ENCODE measurements around the gene SMYD3.
"Not testable (repeated sequence)": the region's sequence is repeated elsewhere in the genome, so short reads cannot be mapped to it uniquely, and the experiment has no call there.

Gene SMYD3

GRCh38 chr1:246029616-246030015 is 477.5 kb downstream of the SMYD3 start:
- no peak for DNase-seq (ENCODE audit: low spot score)

DNA sequence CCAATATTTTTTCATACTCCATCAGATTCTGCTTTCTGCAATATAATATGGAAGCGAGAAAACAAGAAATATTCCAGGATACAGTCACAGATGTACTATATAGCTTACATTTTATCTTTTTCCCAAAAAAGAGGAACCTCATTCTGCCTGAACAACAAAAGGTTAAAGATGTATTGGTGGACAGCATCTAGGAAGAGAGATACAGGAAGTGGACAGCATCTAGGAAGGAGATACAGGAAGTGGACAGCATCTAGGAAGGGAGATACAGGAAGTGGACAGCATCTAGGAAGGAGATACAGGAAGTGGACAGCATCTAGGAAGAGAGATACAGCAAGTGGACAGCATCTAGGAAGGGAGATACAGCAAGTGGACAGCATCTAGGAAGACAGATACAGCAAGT is 483.0 kb downstream of the SMYD3 start:
- not testable (repeated sequence) for DNase-seq (ENCODE audit: low spot score)

DNA sequence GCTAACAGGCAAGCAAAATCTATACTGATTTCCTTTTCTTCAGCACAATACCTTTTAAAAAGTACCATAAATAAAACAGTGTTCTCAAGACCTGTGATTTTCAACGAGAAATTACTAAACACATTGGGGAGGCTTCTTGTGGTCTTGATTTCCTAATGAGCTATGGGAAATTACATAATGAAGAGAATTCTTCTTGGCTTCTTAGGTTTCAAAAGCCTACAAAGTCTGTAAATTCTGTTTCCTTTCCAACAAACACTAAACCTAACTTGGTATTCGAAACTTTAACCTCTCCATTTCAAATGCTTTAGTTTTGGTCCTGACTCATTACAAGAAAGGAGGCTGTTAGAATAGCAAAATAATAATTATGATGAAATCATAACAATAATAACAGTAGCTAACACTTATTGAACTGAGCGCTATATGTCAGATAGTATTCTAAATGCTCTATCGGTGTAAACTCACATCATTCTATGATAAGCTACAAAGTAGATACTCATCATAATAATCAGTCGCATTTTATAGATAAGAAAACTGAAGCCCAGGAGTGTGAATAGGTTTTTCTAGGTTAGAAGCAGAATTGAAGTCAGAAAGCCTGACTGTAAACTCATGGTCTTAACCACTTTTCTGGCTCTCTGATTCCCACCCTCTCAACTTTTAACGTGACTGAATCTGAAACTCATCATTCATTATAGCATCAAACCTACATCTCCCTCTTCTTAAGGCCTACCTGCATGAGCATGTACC is 486.7 kb downstream of the SMYD3 start:
- no peak for DNase-seq (ENCODE audit: low spot score)

DNA sequence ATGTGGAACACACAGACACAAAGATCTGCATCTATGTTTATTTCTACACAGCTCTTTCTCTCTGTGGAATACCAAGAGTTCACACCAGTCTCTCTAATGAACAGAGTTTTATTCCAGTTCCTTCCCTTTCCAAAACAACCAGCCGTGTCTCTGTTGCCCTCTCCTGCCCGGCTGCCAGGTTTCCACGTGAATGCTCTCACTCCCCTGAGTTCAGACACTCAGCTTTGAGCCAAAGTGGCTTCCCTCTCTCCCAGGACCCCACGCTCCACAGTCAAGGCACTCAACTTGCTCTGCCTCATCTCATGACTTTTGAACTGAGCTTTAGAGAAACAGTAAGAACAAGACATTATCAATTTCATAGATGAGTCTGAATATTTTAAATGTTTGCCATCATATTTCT is 488.9 kb downstream of the SMYD3 start:
- DNase-seq (ENCODE audit: low spot score): no peak

- DNase-seq (ENCODE audit: low spot score): peak; percentile 9
Measured at GRCh38 chr1:246012341-246012740, 494.7 kb downstream of the SMYD3 start.

- DNase-seq (ENCODE audit: low spot score): no peak
Measured at GRCh38 chr1:246010386-246010785, 496.7 kb downstream of the SMYD3 start.

- no peak for DNase-seq (ENCODE audit: low spot score)
Measured at GRCh38 chr1:246008363-246008831, 498.7 kb downstream of the SMYD3 start.

- DNase-seq (ENCODE audit: low spot score): no peak
Measured at GRCh38 chr1:246005067-246005466, 502.0 kb downstream of the SMYD3 start.

DNA sequence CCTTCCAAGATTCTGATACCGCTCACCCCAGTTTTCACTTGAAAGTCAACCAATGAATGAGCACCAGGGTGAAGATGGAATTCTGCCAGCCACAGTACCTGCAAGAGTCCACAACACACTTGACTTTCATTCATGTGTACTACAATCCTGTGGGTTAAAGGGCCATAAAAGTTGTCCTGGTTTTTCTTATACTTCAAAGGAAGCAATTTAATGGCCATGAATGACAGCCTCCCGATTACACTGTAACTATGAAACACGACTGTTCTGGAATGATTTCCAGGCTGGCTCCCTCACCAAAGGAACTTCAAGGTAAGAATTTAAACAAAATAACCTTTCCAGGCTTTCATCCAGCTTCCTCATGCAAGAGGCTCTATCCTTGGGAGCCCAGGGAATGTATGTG is 502.8 kb downstream of the SMYD3 start:
- DNase-seq (ENCODE audit: low spot score): no peak

GRCh38 chr1:246003442-246003730 is 503.7 kb downstream of the SMYD3 start:
- no peak for DNase-seq (ENCODE audit: low spot score)

DNA sequence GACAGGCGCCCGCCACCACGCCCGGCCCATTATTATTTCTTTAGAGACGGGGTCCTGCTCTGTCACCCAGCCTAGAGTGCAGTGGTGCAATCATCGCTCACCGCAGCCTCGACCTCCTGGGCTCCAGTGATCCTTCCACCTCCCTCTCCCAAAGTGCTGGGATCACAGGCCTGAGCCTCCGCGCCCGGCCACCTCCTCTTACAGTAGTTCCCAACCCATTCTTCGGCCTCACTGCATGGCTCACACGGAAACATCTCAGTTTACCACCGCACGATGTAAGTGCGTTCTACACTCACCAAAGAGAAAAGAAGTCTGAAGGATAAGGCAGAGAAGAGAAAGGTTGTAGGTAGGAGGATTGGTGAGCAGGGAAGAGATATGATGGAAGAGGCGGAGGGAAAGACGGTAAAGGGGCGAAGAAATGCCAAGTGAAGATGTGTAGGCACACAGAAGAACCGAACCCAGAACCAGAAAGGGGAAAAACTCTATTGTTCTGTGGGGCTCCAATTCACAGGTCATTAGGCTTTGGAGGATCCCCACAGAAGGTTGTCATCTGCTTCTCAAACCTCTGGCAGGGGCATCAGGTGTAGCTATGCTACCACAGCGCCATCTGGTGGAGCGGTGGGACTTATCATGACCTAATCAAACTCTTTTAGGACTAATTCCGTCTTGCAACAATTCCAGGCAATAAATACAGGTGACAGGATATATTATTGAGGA is 504.2 kb downstream of the SMYD3 start:
- peak; percentile 75 for DNase-seq (ENCODE audit: low spot score)

DNA sequence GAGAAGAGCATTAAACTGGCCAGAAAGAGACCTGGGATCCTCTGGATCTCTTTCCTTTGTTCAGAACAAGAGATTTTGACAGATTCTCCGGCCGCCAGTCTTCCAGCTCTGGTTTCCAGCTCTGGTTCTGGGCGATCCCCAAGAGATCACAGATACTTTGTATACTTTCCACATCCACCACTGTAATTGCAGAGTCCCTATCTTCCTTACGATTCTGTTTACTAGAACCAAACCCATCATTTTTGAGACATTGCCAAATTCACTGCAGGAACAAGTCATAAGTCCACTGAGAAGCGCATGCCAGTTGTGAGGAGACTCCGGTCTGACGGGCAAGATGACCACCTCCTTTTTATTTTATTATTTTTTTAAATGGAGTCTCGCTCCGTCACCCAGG is 505.2 kb downstream of the SMYD3 start:
- no peak for DNase-seq (ENCODE audit: low spot score)

- no peak for DNase-seq (ENCODE audit: low spot score)
Measured at GRCh38 chr1:246001142-246001836, 505.8 kb downstream of the SMYD3 start.

DNA sequence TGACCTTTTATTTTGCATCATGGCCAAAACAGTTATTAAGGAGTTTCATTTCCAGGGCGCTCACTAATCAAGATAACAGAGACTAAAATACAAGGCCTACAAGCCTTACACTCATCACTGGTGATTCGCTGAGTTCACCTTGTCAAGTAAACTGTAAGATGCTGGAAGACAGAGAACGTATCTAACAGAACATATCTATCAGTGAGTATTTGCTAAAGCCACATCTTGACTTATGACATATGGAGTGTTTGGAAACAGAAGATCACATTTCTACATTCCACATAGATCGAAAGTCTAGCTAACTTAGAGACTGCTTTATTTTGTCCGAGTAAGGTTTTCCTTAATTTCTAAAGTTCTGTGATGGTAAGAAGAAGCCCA is 506.5 kb downstream of the SMYD3 start:
- no peak for DNase-seq (ENCODE audit: low spot score)

- DNase-seq (ENCODE audit: low spot score): no peak
Measured at GRCh38 chr1:245999697-246000637, 507.1 kb downstream of the SMYD3 start.

GRCh38 chr1:245997471-245998258 is 509.4 kb downstream of the SMYD3 start:
- DNase-seq (ENCODE audit: low spot score): no peak

- DNase-seq (ENCODE audit: low spot score): no peak
Measured at GRCh38 chr1:245996811-245997210, 510.3 kb downstream of the SMYD3 start.

DNA sequence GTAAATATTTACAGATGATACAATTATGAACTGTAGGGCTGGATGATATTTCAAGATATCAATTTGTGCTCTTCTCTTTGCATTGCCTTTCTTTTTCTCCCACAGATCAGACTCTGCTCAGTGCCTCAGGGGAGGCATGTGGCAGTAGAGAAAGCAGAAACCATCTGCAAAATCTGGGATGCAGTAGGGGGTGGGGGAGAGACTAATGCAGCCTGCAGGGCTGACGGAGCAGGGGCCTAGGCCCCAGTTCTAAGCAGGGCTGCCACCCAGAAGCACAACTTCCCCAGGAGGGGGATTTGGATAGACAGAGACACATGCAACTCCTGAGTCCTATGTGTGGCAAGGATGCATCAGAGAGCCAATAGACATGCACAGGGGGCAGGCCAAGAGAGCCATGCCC is 511.6 kb downstream of the SMYD3 start:
- no peak for DNase-seq (ENCODE audit: low spot score)

- no peak for DNase-seq (ENCODE audit: low spot score)
Measured at GRCh38 chr1:245991266-245991665, 515.8 kb downstream of the SMYD3 start.

GRCh38 chr1:245990315-245991022 is 516.6 kb downstream of the SMYD3 start:
- DNase-seq (ENCODE audit: low spot score): no peak
